Ureter (tissue), 1 donor: ENCODE measurements around the gene ADAT3. TPM values are rescaled to one million over a fixed set of nuclear protein-coding genes. Genes with fewer than 3 reads are reported as not detected.

Experiments
- DNase-seq: peaks from one replicate; pipeline ENCODE4 v3.0.0-alpha.2; 2020; ENCODE audit warnings: low spot score
- total RNA-seq: library from RNA; stranded (reverse); gene quantifications from one replicate; pipeline ENCODE4 v1.2.4, GENCODE V29; 2023
- donor health status: DM: yes; HTN: yes; CAD: no.

Gene ADAT3
- total RNA-seq, 1 donor from 2014 or later = 4.1 TPM

- no peak for DNase-seq
These were observed 7.7 kb downstream of the ADAT3 start for GRCh38 chr19:1912760-1913505.

GRCh38 chr19:1913781-1914577 lies 8.8 kb downstream of the ADAT3 start:
- no peak for DNase-seq

GRCh38 chr19:1914826-1915341 lies 9.7 kb downstream of the ADAT3 start:
- DNase-seq = no peak

- DNase-seq = no peak
These were observed 11.9 kb downstream of the ADAT3 start for GRCh38 chr19:1917146-1917545.

- no peak for DNase-seq
These were observed 12.7 kb downstream of the ADAT3 start for GRCh38 chr19:1917926-1918325.

GRCh38 chr19:1918975-1919374 lies 13.8 kb downstream of the ADAT3 start:
- no peak for DNase-seq

GRCh38 chr19:1920644-1921043 lies 15.4 kb downstream of the ADAT3 start:
- DNase-seq = no peak

GRCh38 chr19:1921326-1921725 lies 16.1 kb downstream of the ADAT3 start:
- no peak for DNase-seq

- DNase-seq = no peak
These were observed 16.6 kb downstream of the ADAT3 start for GRCh38 chr19:1921825-1922224.

GRCh38 chr19:1922803-1923202 lies 17.6 kb downstream of the ADAT3 start:
- DNase-seq = no peak

GRCh38 chr19:1923319-1923718 lies 18.1 kb downstream of the ADAT3 start:
- no peak for DNase-seq

GRCh38 chr19:1924320-1924961 lies 19.2 kb downstream of the ADAT3 start:
- DNase-seq = no peak

- DNase-seq = no peak
These were observed 20.3 kb downstream of the ADAT3 start for GRCh38 chr19:1925544-1925943.

GRCh38 chr19:1929021-1929742 lies 24.0 kb downstream of the ADAT3 start:
- no peak for DNase-seq

GRCh38 chr19:1931445-1931844 lies 26.2 kb downstream of the ADAT3 start:
- DNase-seq = no peak

GRCh38 chr19:1932395-1932794 lies 27.2 kb downstream of the ADAT3 start:
- DNase-seq = no peak

GRCh38 chr19:1933244-1933643 lies 28.0 kb downstream of the ADAT3 start:
- DNase-seq = no peak

- DNase-seq = no peak
These were observed 28.7 kb downstream of the ADAT3 start for GRCh38 chr19:1933942-1934341.

- DNase-seq = no peak
These were observed 30.4 kb downstream of the ADAT3 start for GRCh38 chr19:1935484-1936208.

GRCh38 chr19:1936430-1936829 lies 31.2 kb downstream of the ADAT3 start:
- DNase-seq = no peak
